NB4 (cell line): Measurements from ENCODE around the gene TESPA1.

Source experiments
- CTCF ChIP-seq: IDR thresholded peaks from one replicate; pipeline ENCODE4 v1.5.1; 2012; ENCODE audit warnings: low read depth, low read length
- MAX ChIP-seq: IDR thresholded peaks from 2 replicates; pipeline ENCODE4 v1.6.1; 2011; ENCODE audit warnings: low read depth, low read length
- MYC ChIP-seq: IDR thresholded peaks from 2 replicates; pipeline ENCODE4 v1.6.1; 2011; ENCODE audit warnings: low read depth, low read length
- POLR2A ChIP-seq: IDR thresholded peaks from 2 replicates; pipeline ENCODE4 v1.6.1; 2011; ENCODE audit warnings: mild to moderate bottlenecking; ENCODE audit not compliant: insufficient read length; ENCODE audit errors: extremely low read depth

GRCh38 chr12:54983536-54984101 lies 943 bp downstream of the TESPA1 start:
- TF ChIP-seq CTCF = no peak
- no peak for TF ChIP-seq POLR2A
- no peak for TF ChIP-seq MAX
- TF ChIP-seq MYC = no peak
